Naive thymus-derived CD4-positive, alpha-beta T cell (primary cell): ENCODE measurements around the gene BCAT1. TPM values are rescaled to one million over a fixed set of nuclear protein-coding genes. Genes with fewer than 3 reads are reported as not detected.
"Not testable (repeated sequence)": the region's sequence is repeated elsewhere in the genome, so short reads cannot be mapped to it uniquely, and the experiment has no call there.

Experiments used
- ATAC-seq: fragments of 150-1000 bp; cut with Tn5 transposase; 2 replicates; pipeline ENCODE4 v1.10.0; 2021; ENCODE audit warnings: mild to moderate bottlenecking, moderate library complexity
- CTCF ChIA-PET: fragments of 350-600 bp; sonication (Branson Sonifier 250); formaldehyde crosslinking; loops from one replicate; lab custom pipeline; 2021; ENCODE audit warnings: antibody characterized with exemption; lab: Charles Lee
- POLR2A ChIA-PET: fragments of 350-600 bp; sonication (Branson Sonifier 250); formaldehyde crosslinking; loops from one replicate; lab custom pipeline; 2021; ENCODE audit warnings: antibody characterized with exemption, inconsistent platforms; lab: Charles Lee
- DNase-seq, 9 donors: peaks; one replicate each; pipeline versions ENCODE4 v3.0.0 to v3.0.0-alpha.2; 2020 to 2022; ENCODE audit warnings: mixed read lengths in 1 of 9
- H3K27ac ChIP-seq: one replicate; pipeline ENCODE4 v1.7.0; 2013; ENCODE audit warnings: mild to moderate bottlenecking, low read depth, low read length, moderate library complexity
- H3K27me3 ChIP-seq, 2 donors: one replicate each; pipeline ENCODE4 v1.7.0; 2013; ENCODE audit warnings: low read length in 2 of 2, mild to moderate bottlenecking in 2 of 2, moderate library complexity in 2 of 2; ENCODE audit not compliant: control insufficient read depth in 2 of 2, insufficient read depth in 2 of 2
- H3K36me3 ChIP-seq, 3 experiments: 1 replicate in 2 of 3; 2 replicates in 1 of 3; pipeline ENCODE4 v1.7.0; 2013; ENCODE audit warnings: low read length in 3 of 3, mild to moderate bottlenecking in 3 of 3, moderate library complexity in 1 of 3; ENCODE audit not compliant: insufficient read depth in 3 of 3, control insufficient read depth in 2 of 3
- H3K4me1 ChIP-seq, 2 donors: one replicate each; pipeline ENCODE4 v1.7.0; 2013; ENCODE audit warnings: low read length in 2 of 2, mild to moderate bottlenecking in 2 of 2, moderate library complexity in 1 of 2; ENCODE audit not compliant: control insufficient read depth in 2 of 2, insufficient read depth in 2 of 2
- H3K4me3 ChIP-seq: 2 replicates; pipeline ENCODE4 v1.7.0; 2013; ENCODE audit warnings: mild to moderate bottlenecking, low read length
- H3K9me3 ChIP-seq, 3 experiments: 1 replicate in 2 of 3; 2 replicates in 1 of 3; pipeline ENCODE4 v1.7.0; 2013; ENCODE audit warnings: low read length in 3 of 3; ENCODE audit not compliant: control insufficient read depth in 2 of 3
- H3K27ac Mint-ChIP-seq, 9 donors: one replicate each; pipeline ENCODE4 v1.8.0; 2020 to 2022; ENCODE audit warnings: mixed read lengths in 9 of 9, mild to moderate bottlenecking in 8 of 9, moderate library complexity in 5 of 9, inconsistent platforms in 2 of 9
- H3K27me3 Mint-ChIP-seq, 5 donors: one replicate each; pipeline ENCODE4 v1.8.0; 2021 to 2022; ENCODE audit warnings: mixed read lengths in 5 of 5, mild to moderate bottlenecking in 1 of 5
- H3K36me3 Mint-ChIP-seq, 5 donors: one replicate each; pipeline ENCODE4 v1.8.0; 2020 to 2022; ENCODE audit warnings: mixed read lengths in 5 of 5, mild to moderate bottlenecking in 3 of 5, inconsistent platforms in 1 of 5
- H3K4me1 Mint-ChIP-seq, 7 donors: one replicate each; pipeline ENCODE4 v1.8.0; 2020 to 2022; ENCODE audit warnings: mixed read lengths in 7 of 7, mild to moderate bottlenecking in 3 of 7, inconsistent platforms in 1 of 7
- H3K4me3 Mint-ChIP-seq, 10 donors: one replicate each; pipeline ENCODE4 v1.8.0; 2020 to 2022; ENCODE audit warnings: mild to moderate bottlenecking in 10 of 10, mixed read lengths in 10 of 10, moderate library complexity in 6 of 10, inconsistent platforms in 2 of 10
- H3K9me3 Mint-ChIP-seq, 11 donors: one replicate each; pipeline ENCODE4 v1.8.0; 2020 to 2022; ENCODE audit warnings: mixed read lengths in 11 of 11, mild to moderate bottlenecking in 4 of 11, inconsistent platforms in 1 of 11, moderate library complexity in 1 of 11
- intact Hi-C, 2 donors: fragments of 100-400 bp; cut with micrococcal nuclease; formaldehyde crosslinking; loops; one replicate each; pipeline ENCODE4 v1.15.1; 2023
- polyA plus RNA-seq, 2 donors: library from polyadenylated mRNA; unstranded; fragments of 300-500 nt; fragmentation: Illumina TruSeq; gene quantifications; one replicate each; pipeline ENCODE4 v1.2.3, GENCODE V29; 2021
- total RNA-seq, 6 experiments: library from RNA in 5 of 6; stranded (reverse) in 5 of 6; gene quantifications; 1 replicate in 5 of 6; 2 replicates in 1 of 6; pipeline ENCODE4 v1.2.3 and lab custom pipeline; 2021 to 2026

Gene BCAT1
- total and polyA plus RNA-seq, 7 experiments from 2014 or later: 0.70 to 29.3 (median 1.1) TPM

DNA sequence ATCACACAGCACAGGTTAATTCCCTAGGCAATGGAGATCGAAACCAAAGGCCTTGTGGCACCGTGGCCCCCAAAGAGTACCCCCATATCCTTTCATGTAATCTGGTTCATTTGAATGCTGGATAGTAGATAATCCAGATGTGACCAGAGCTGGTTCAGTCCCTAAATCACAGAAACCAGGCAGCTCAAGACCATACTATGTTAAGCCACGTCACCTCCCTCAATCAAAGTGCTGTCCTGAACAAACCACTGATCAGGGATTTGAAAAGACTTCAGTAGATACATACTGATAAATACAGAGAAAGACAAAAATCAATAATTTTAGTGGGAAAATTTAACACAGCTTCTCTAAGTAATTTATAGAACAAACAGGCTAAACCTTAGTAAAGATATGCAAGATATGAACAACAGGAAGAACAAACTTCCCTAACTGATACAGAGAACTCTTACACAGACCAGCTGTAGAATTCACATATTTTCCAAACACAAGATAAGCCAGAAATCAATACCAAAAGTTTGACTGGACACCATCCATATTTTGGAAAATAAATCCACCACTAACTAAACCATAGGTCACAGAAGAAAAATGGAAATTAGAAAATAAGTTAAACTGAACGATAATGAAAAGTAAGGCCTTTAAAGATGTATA, 67.1 kb downstream of the BCAT1 start:
- ATAC-seq (no peak), DNase-seq (no peak)
- no peak overlapping the region for H3K4me3 ChIP-seq
- H3K4me1 ChIP-seq: no peaks in the 10 kb centered on the region
- H3K36me3 ChIP-seq: no peaks in the 10 kb centered on the region
- H3K27ac ChIP-seq: no peak overlapping the region
- no peaks in the 10 kb centered on the region for H3K27me3 ChIP-seq
- CTCF ChIA-PET: no interaction called here
- Mint-ChIP-seq H3K27ac (no peak overlapping the region), H3K27me3 (peaks cover 0 to 3% (median 0%) of the 10 kb centered on the region in 5 donors), H3K4me1 (peaks cover 0 to 7% (median 0%) of the 10 kb centered on the region in 7 donors), H3K4me3 (no peak overlapping the region), H3K36me3 (peaks cover 0 to 2% (median 0%) of the 10 kb centered on the region in 5 donors), H3K9me3 (no peaks in the 10 kb centered on the region)
- intact Hi-C loops: no loop called here
- POLR2A ChIA-PET: no interaction called here
- H3K9me3 ChIP-seq: no peaks in the 10 kb centered on the region

GRCh38 chr12:24881227-24881626, 67.7 kb downstream of the BCAT1 start:
- Histone ChIP-seq H3K9me3 (no peaks in the 10 kb centered on the region), H3K27ac (no peak overlapping the region), H3K36me3 (no peaks in the 10 kb centered on the region), H3K4me1 (no peaks in the 10 kb centered on the region), H3K27me3 (no peaks in the 10 kb centered on the region), H3K4me3 (no peak overlapping the region)
- peaks cover 0 to 2% (median 0%) of the 10 kb centered on the region in 5 donors for H3K36me3 Mint-ChIP-seq
- POLR2A ChIA-PET: no interaction called here
- DNase-seq: no peak
- peaks cover 0 to 7% (median 0%) of the 10 kb centered on the region in 7 donors for H3K4me1 Mint-ChIP-seq
- CTCF ChIA-PET: no interaction called here
- H3K9me3 Mint-ChIP-seq: no peaks in the 10 kb centered on the region
- intact Hi-C loops: no loop called here
- peaks cover 0 to 3% (median 0%) of the 10 kb centered on the region in 5 donors for H3K27me3 Mint-ChIP-seq
- ATAC-seq: no peak
- no peak overlapping the region for H3K27ac Mint-ChIP-seq
- H3K4me3 Mint-ChIP-seq: no peak overlapping the region

DNA sequence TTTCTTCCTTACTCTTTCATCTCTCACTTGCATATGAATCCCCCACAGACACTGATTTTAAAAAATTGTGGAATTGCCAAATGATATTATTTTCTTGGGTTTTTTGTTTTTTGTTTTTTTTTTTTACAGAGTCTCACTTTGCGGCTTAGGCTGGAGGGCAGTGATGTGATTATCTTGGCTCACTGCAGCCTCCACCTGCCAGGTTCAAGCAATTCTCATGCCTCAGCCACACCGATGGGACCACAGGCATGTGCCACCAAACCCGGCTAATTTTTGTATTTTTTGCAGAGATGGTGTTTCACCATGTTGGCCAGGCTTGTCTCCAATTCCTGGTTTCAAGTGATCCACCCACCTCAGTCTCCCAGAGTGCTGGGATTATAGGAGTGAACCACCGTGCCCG, 68.2 kb downstream of the BCAT1 start:
- H3K4me1 ChIP-seq: no peaks in the 10 kb centered on the region
- ChIA-PET CTCF (no interaction called here), POLR2A (no interaction called here)
- Mint-ChIP-seq H3K9me3 (no peaks in the 10 kb centered on the region), H3K4me3 (no peak overlapping the region), H3K36me3 (peaks cover 0 to 3% (median 0%) of the 10 kb centered on the region in 5 donors), H3K27me3 (peaks cover 0 to 3% (median 0%) of the 10 kb centered on the region in 5 donors), H3K4me1 (peaks cover 0 to 7% (median 0%) of the 10 kb centered on the region in 7 donors), H3K27ac (no peak overlapping the region)
- H3K36me3 ChIP-seq: no peaks in the 10 kb centered on the region
- H3K27me3 ChIP-seq: no peaks in the 10 kb centered on the region
- DNase-seq: no peak
- H3K4me3 ChIP-seq: no peak overlapping the region
- intact Hi-C loops: no loop called here
- no peak for ATAC-seq
- no peak overlapping the region for H3K27ac ChIP-seq
- no peaks in the 10 kb centered on the region for H3K9me3 ChIP-seq

- Mint-ChIP-seq H3K9me3 (no peaks in the 10 kb centered on the region), H3K4me3 (no peak overlapping the region), H3K4me1 (peaks cover 0 to 7% (median 0%) of the 10 kb centered on the region in 7 donors), H3K27ac (no peak overlapping the region), H3K36me3 (peaks cover 0 to 3% (median 0%) of the 10 kb centered on the region in 5 donors), H3K27me3 (peaks cover 0 to 3% (median 0%) of the 10 kb centered on the region in 5 donors)
- Histone ChIP-seq H3K27ac (no peak overlapping the region), H3K27me3 (no peaks in the 10 kb centered on the region), H3K9me3 (no peaks in the 10 kb centered on the region), H3K36me3 (no peaks in the 10 kb centered on the region), H3K4me3 (no peak overlapping the region), H3K4me1 (no peaks in the 10 kb centered on the region)
- CTCF ChIA-PET: no interaction called here
- intact Hi-C loops: no loop called here
- DNase-seq (no peak), ATAC-seq (no peak)
- POLR2A ChIA-PET: no interaction called here
Observed at GRCh38 chr12:24879644-24880043, 69.3 kb downstream of the BCAT1 start.

GRCh38 chr12:24875014-24875413, 73.9 kb downstream of the BCAT1 start:
- Mint-ChIP-seq H3K4me1 (peaks cover 0 to 3% (median 0%) of the 10 kb centered on the region in 7 donors), H3K9me3 (no peaks in the 10 kb centered on the region), H3K36me3 (peaks cover 0 to 5% (median 0%) of the 10 kb centered on the region in 5 donors), H3K27ac (no peak overlapping the region), H3K4me3 (no peak overlapping the region), H3K27me3 (peaks cover 0 to 3% (median 0%) of the 10 kb centered on the region in 5 donors)
- intact Hi-C loops: no loop called here
- DNase-seq: no peak
- Histone ChIP-seq H3K36me3 (no peaks in the 10 kb centered on the region), H3K9me3 (no peaks in the 10 kb centered on the region), H3K27me3 (no peaks in the 10 kb centered on the region), H3K27ac (no peak overlapping the region), H3K4me3 (no peak overlapping the region), H3K4me1 (no peaks in the 10 kb centered on the region)
- POLR2A ChIA-PET: no interaction called here
- CTCF ChIA-PET: no interaction called here
- ATAC-seq: no peak

DNA sequence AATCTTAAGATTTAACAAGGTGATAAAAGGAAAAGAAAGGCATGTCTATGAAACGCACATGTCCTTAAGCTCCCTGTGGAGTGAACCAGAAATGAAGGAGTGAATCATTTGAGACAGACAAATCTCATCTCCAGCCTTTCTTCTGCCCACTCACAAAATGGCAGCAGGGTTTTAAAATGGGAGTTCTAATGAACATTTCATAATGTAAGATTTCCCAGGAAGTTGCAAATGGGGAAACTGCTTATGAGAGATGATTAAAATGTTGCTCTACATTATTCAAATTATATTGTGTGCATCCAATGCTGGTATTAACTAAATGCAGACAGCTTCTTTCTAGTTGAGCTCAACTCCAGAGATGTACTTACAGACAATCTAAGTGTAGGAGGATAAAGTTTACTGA, 76.7 kb downstream of the BCAT1 start:
- H3K27ac ChIP-seq: no peak overlapping the region
- no peaks in the 10 kb centered on the region for H3K9me3 ChIP-seq
- no peak overlapping the region for H3K27ac Mint-ChIP-seq
- no peaks in the 10 kb centered on the region for H3K36me3 ChIP-seq
- H3K36me3 Mint-ChIP-seq: peaks cover 0 to 10% (median 0%) of the 10 kb centered on the region in 5 donors
- no peak overlapping the region for H3K4me3 Mint-ChIP-seq
- CTCF ChIA-PET: no interaction called here
- no peak overlapping the region for H3K4me3 ChIP-seq
- no peaks in the 10 kb centered on the region for H3K4me1 ChIP-seq
- ATAC-seq: no peak
- H3K9me3 Mint-ChIP-seq: peaks cover 0 to 2% (median 0%) of the 10 kb centered on the region in 11 donors
- H3K4me1 Mint-ChIP-seq: no peaks in the 10 kb centered on the region
- intact Hi-C loops: no loop called here
- H3K27me3 ChIP-seq: no peaks in the 10 kb centered on the region
- DNase-seq: no peak
- peaks cover 0 to 15% (median 0%) of the 10 kb centered on the region in 5 donors for H3K27me3 Mint-ChIP-seq
- POLR2A ChIA-PET: no interaction called here

DNA sequence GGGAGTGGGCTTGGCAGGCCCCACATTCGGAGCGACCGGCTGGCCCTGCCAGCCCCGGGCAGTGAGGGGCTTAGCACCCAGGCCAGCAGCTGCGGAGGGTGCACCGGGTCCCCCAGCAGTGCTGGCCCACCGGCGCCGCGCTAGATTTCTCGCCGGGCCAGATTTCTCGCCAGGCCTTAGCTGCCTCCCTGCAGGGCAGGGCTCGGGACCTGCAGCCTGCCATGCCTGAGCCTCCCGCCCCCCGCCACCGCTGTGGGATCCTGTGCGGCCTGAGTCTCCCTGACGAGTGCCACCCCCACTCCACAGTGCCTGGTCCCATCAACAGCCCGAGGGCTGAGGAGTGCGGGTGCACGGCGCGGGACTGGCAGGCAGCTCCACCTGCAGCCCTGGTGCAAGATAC, 82.8 kb downstream of the BCAT1 start:
- Mint-ChIP-seq H3K27me3 (peaks cover 0 to 15% (median 0%) of the 10 kb centered on the region in 5 donors), H3K36me3 (peaks cover 0 to 22% (median 0%) of the 10 kb centered on the region in 5 donors), H3K4me1 (peaks cover 0 to 23% (median 0%) of the 10 kb centered on the region in 7 donors)
- ATAC-seq, CTCF ChIA-PET, H3K27ac ChIP-seq, intact Hi-C loops, H3K9me3 Mint-ChIP-seq, H3K4me3 ChIP-seq, H3K27me3 ChIP-seq, H3K4me1 ChIP-seq, H3K9me3 ChIP-seq, POLR2A ChIA-PET, H3K4me3 Mint-ChIP-seq, H3K36me3 ChIP-seq, DNase-seq, H3K27ac Mint-ChIP-seq: not testable (repeated sequence)
